ENCODE measurements around the gene MPPED2. TPM values are rescaled to one million over a fixed set of nuclear protein-coding genes. Genes with fewer than 3 reads are reported as not detected.

The MPPED2 gene
- total RNA-seq, 3 donors from 2014 or later (not counting 1 experiment from before 2014, with no cell fraction given), result 0.99 to 4.2 (median 2.5) TPM

DNA sequence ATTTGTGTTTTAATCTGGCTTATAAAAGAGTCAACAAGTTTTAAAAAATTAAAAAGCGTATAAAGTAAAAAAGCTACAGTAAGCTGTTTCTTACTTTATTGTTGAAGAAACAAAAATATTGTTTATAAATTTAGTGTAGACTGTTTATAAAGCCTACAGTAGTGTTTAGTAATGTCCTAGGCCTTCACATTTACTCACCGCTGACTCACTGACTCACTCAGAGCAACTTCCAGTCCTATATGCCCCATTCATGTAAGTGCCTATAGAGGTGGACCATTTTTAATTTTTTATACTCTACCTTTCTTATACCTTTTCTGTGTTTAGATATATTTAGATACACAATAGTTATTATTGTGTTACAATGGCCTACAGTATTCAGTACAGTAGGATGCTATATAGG, 12.2 kb downstream of the MPPED2 start:
- DNase-seq, result no peak
- no peaks in the 10 kb centered on the region for H3K36me3 ChIP-seq (ENCODE audit: control insufficient read depth, insufficient read depth, low read length)
- WGBS (ENCODE audit: insufficient coverage), result no CpG with 5 or more reads among the region's 2 CpGs
- H3K36me3 Mint-ChIP-seq, result no peaks in the 10 kb centered on the region
- H3K27ac ChIP-seq (ENCODE audit: low read length), result no peak overlapping the region
- intact Hi-C loops (cut with micrococcal nuclease), result no loop called here
- H3K4me3 ChIP-seq (ENCODE audit: low read length), result no peak overlapping the region
- H3K4me1 Mint-ChIP-seq, result no peaks in the 10 kb centered on the region
- H3K27me3 Mint-ChIP-seq (ENCODE audit: low read depth in 2 of 2), result peaks cover 3 to 14% of the 10 kb centered on the region in 2 donors
- no peaks in the 10 kb centered on the region for H3K27me3 ChIP-seq (ENCODE audit: control insufficient read depth, insufficient read depth, low read length)
- no peak overlapping the region for H3K27ac Mint-ChIP-seq
- no peak for ATAC-seq
- TF ChIP-seq, protein P1, sequence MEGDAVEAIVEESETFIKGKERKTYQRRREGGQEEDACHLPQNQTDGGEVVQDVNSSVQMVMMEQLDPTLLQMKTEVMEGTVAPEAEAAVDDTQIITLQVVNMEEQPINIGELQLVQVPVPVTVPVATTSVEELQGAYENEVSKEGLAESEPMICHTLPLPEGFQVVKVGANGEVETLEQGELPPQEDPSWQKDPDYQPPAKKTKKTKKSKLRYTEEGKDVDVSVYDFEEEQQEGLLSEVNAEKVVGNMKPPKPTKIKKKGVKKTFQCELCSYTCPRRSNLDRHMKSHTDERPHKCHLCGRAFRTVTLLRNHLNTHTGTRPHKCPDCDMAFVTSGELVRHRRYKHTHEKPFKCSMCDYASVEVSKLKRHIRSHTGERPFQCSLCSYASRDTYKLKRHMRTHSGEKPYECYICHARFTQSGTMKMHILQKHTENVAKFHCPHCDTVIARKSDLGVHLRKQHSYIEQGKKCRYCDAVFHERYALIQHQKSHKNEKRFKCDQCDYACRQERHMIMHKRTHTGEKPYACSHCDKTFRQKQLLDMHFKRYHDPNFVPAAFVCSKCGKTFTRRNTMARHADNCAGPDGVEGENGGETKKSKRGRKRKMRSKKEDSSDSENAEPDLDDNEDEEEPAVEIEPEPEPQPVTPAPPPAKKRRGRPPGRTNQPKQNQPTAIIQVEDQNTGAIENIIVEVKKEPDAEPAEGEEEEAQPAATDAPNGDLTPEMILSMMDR (IDR thresholded peaks at IDR 0.05), result no peak
- H3K4me1 ChIP-seq (ENCODE audit: control insufficient read depth, insufficient read depth, low read length), result no peaks in the 10 kb centered on the region
- no peak overlapping the region for H3K4me3 Mint-ChIP-seq
- H3K9me3 ChIP-seq (ENCODE audit: control insufficient read depth, insufficient read depth, low read length), result no peaks in the 10 kb centered on the region
- H3K9me3 Mint-ChIP-seq, result no peaks in the 10 kb centered on the region

DNA sequence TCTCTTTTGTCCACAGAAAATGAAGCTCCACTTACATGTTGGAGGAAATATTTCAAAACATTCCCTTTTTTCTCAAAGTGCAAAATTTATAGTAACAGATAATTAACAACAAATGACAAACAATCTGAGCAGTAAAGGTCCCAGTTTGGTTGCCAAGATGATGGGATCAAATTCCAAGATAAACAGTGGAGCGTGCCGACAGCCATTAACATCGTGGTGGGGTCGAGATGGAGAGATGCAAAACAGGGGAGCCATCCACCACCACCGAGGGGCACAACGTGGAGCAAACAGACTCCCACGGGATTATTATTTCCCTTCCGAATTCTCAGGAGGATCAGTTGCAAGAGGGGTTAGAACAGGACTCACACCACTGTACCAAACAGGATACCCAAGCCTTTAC, 17.2 kb downstream of the MPPED2 start:
- WGBS (ENCODE audit: insufficient coverage), result 89% methylated on average over 7 of the region's 8 CpGs

DNA sequence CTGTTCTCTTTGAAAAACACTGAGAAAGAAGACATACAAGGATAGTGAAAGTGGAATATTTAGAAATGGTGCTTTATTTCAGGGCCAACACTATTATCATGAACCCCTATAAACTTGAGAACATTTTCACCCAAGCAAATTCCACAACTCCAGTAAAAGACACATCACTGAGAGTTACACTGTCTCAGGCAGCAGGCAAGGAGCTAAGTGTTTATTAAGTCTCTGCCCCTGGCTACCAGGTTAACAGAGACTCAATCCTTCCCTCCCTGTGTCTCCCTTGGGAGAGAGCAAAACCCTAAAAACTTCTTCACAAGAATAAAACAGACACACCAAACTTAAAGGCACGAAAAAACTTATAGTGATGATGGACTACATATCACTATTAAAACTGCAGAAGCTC, 18.5 kb downstream of the MPPED2 start:
- WGBS (ENCODE audit: insufficient coverage), result no CpG with 5 or more reads among the region's 1 CpG
- Mint-ChIP-seq H3K9me3 (no peaks in the 10 kb centered on the region), H3K27ac (no peak overlapping the region), H3K27me3 (ENCODE audit: low read depth in 2 of 2) (peaks cover 8 to 21% of the 10 kb centered on the region in 2 donors), H3K4me1 (no peaks in the 10 kb centered on the region), H3K4me3 (no peak overlapping the region), H3K36me3 (no peaks in the 10 kb centered on the region)
- ATAC-seq, result no peak
- no peak for DNase-seq
- Histone ChIP-seq H3K4me1 (ENCODE audit: control insufficient read depth, insufficient read depth, low read length) (no peaks in the 10 kb centered on the region), H3K27ac (ENCODE audit: low read length) (no peak overlapping the region), H3K9me3 (ENCODE audit: control insufficient read depth, insufficient read depth, low read length) (no peaks in the 10 kb centered on the region), H3K36me3 (ENCODE audit: control insufficient read depth, insufficient read depth, low read length) (no peaks in the 10 kb centered on the region), H3K27me3 (ENCODE audit: control insufficient read depth, insufficient read depth, low read length) (peaks cover 2% of the 10 kb centered on the region), H3K4me3 (ENCODE audit: low read length) (no peak overlapping the region)
- intact Hi-C loops (cut with micrococcal nuclease), result no loop called here
- TF ChIP-seq, protein P1 (IDR thresholded peaks at IDR 0.05), result no peak

More for the DNA sequence above, 17.2 kb downstream of the MPPED2 start:
- Histone ChIP-seq H3K9me3 (ENCODE audit: control insufficient read depth, insufficient read depth, low read length) (no peaks in the 10 kb centered on the region), H3K4me1 (ENCODE audit: control insufficient read depth, insufficient read depth, low read length) (no peaks in the 10 kb centered on the region), H3K27ac (ENCODE audit: low read length) (no peak overlapping the region), H3K36me3 (ENCODE audit: control insufficient read depth, insufficient read depth, low read length) (no peaks in the 10 kb centered on the region), H3K4me3 (ENCODE audit: low read length) (no peak overlapping the region), H3K27me3 (ENCODE audit: control insufficient read depth, insufficient read depth, low read length) (peaks cover 2% of the 10 kb centered on the region)
- ATAC-seq, result no peak
- intact Hi-C loops (cut with micrococcal nuclease), result no loop called here
- Mint-ChIP-seq H3K27ac (no peak overlapping the region), H3K27me3 (ENCODE audit: low read depth in 2 of 2) (peaks cover 7 to 21% of the 10 kb centered on the region in 2 donors), H3K4me1 (no peaks in the 10 kb centered on the region), H3K4me3 (no peak overlapping the region), H3K9me3 (no peaks in the 10 kb centered on the region), H3K36me3 (no peaks in the 10 kb centered on the region)
- no peak for DNase-seq
- TF ChIP-seq, protein P1 (IDR thresholded peaks at IDR 0.05), result no peak

DNA sequence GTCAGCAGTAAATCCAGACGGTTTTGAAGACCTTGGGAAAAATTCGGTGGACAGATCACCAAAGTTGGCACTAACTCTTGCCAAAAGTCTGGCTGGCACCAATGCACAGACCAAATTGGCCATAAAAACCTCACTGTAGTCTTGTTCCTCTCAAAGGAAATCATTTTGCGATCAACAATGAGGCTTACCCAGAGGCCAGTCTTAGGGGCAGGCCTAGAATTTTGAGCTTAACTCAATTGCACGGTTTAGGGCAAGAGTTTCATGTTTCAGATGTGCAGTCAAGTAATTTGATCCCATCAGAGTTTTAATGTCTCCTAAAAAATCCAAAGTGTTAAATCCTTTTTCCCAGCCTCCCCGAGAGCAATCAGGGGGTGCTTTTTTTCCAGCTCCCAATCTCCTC, 19.0 kb downstream of the MPPED2 start:
- ATAC-seq (no peak), DNase-seq (no peak)
- Mint-ChIP-seq H3K4me3 (no peak overlapping the region), H3K27ac (no peak overlapping the region), H3K9me3 (no peaks in the 10 kb centered on the region), H3K27me3 (ENCODE audit: low read depth in 2 of 2) (peaks cover 8 to 20% of the 10 kb centered on the region in 2 donors), H3K36me3 (no peaks in the 10 kb centered on the region), H3K4me1 (no peaks in the 10 kb centered on the region)
- H3K9me3 ChIP-seq (ENCODE audit: control insufficient read depth, insufficient read depth, low read length), result no peaks in the 10 kb centered on the region
- peaks cover 2% of the 10 kb centered on the region for H3K27me3 ChIP-seq (ENCODE audit: control insufficient read depth, insufficient read depth, low read length)
- no peak overlapping the region for H3K4me3 ChIP-seq (ENCODE audit: low read length)
- no peak overlapping the region for H3K27ac ChIP-seq (ENCODE audit: low read length)
- intact Hi-C loops (cut with micrococcal nuclease), result no loop called here
- WGBS (ENCODE audit: insufficient coverage), result 84% methylated on average over 5 of the region's 5 CpGs
- H3K4me1 ChIP-seq (ENCODE audit: control insufficient read depth, insufficient read depth, low read length), result peaks cover 5% of the 10 kb centered on the region
- TF ChIP-seq, protein P1 (IDR thresholded peaks at IDR 0.05), result no peak
- no peaks in the 10 kb centered on the region for H3K36me3 ChIP-seq (ENCODE audit: control insufficient read depth, insufficient read depth, low read length)

Measured in natural killer cell (primary cell).